ENCODE measurements around the gene DHCR24.

- TF ChIP-seq CTCF (IDR thresholded peaks at IDR 0.05; ENCODE audit: insufficient read depth, low read depth, low read length) (peak; percentile 87), EZH2 (IDR thresholded peaks at IDR 0.05; ENCODE audit: insufficient read depth, low read length) (no peak)
Observed at GRCh38 chr1:54810153-54810942, 76.6 kb downstream of the DHCR24 start.

Data from astrocyte (in vitro differentiated cells and primary cell).